SK-N-SH (cell line): ENCODE data around the gene CD244. TPM values are rescaled to one million over a fixed set of nuclear protein-coding genes. Genes with fewer than 3 reads are reported as not detected.

Experiments used
- CTCF ChIA-PET: fragments of 300-600, 350-600 bp; formaldehyde crosslinking; extraction: SDS; loops from one replicate; lab custom pipeline; 2021; lab: Yijun Ruan, JAX
- POLR2A ChIA-PET: fragments of 350-600 bp; sonication (Branson Sonifier 250); formaldehyde crosslinking; extraction: SDS; loops from one replicate; lab custom pipeline; 2020; ENCODE audit warnings: antibody characterized with exemption, inconsistent platforms; lab: Yijun Ruan, JAX
- DNase-seq: peaks from one replicate; pipeline ENCODE4 v3.0.0; 2012
- H2AFZ ChIP-seq: fragments of 200-600 bp; sonication (generic); 2 replicates; pipeline ENCODE4 v1.8.1; 2016; ENCODE audit warnings: antibody characterized with exemption, mild to moderate bottlenecking, low read depth
- H3F3A ChIP-seq: fragments of 200-600 bp; sonication (generic); replicated peaks from 2 replicates; pipeline ENCODE3; 2016; ENCODE audit warnings: antibody characterized with exemption, mild to moderate bottlenecking; ENCODE audit not compliant: insufficient read depth
- H3K27ac ChIP-seq, 2 experiments: fragments of 200-500 bp in 1 of 2; fragments of 200-600 bp in 1 of 2; sonication (Bioruptor generic) in 1 of 2; sonication (generic), shearing (Covaris generic) in 1 of 2; 2 replicates each; pipeline versions ENCODE4 v1.5.1 to v1.6.1; 2014 to 2016; ENCODE audit warnings: low read depth in 2 of 2, inconsistent platforms in 1 of 2, low read length in 1 of 2, mild to moderate bottlenecking in 1 of 2, mixed read lengths in 1 of 2
- H3K27me3 ChIP-seq: fragments of 200-600 bp; sonication (generic), shearing (Covaris generic); 2 replicates; pipeline ENCODE4 v1.6.1; 2016; ENCODE audit warnings: mixed run types; ENCODE audit not compliant: insufficient read depth
- H3K36me3 ChIP-seq, 2 experiments: fragments of 200-500 bp in 1 of 2; fragments of 200-600 bp in 1 of 2; sonication (Bioruptor generic) in 1 of 2; sonication (generic) in 1 of 2; replicated peaks in 1 of 2; 2 replicates each; pipeline versions ENCODE3 to v1.5.1; 2014 to 2016; ENCODE audit warnings: low read length in 1 of 2, mild to moderate bottlenecking in 1 of 2; ENCODE audit not compliant: insufficient read depth in 2 of 2, control insufficient read depth in 1 of 2
- H3K4me1 ChIP-seq, 2 experiments: fragments of 200-500 bp in 1 of 2; fragments of 200-600 bp in 1 of 2; sonication (Bioruptor generic) in 1 of 2; sonication (generic), shearing (Covaris generic) in 1 of 2; 2 replicates each; pipeline versions ENCODE4 v1.5.1 to v1.6.1; 2014 to 2016; ENCODE audit warnings: low read depth in 1 of 2, low read length in 1 of 2, mixed run types in 1 of 2; ENCODE audit not compliant: insufficient read depth in 2 of 2, control insufficient read depth in 1 of 2
- H3K4me2 ChIP-seq: fragments of 200-600 bp; sonication (generic), shearing (Covaris generic); 2 replicates; pipeline ENCODE4 v1.6.1; 2017; ENCODE audit warnings: mixed run types
- H3K4me3 ChIP-seq, 2 experiments: fragments of 200-500 bp in 1 of 2; fragments of 200-600 bp in 1 of 2; sonication (Bioruptor generic) in 1 of 2; sonication (generic), shearing (Covaris generic) in 1 of 2; 2 replicates each; pipeline versions ENCODE4 v1.5.1 to v1.8.1; 2014 to 2016; ENCODE audit warnings: low read depth in 2 of 2, inconsistent platforms in 1 of 2, low read length in 1 of 2, mild to moderate bottlenecking in 1 of 2, mixed read lengths in 1 of 2, moderate library complexity in 1 of 2
- H3K79me2 ChIP-seq: fragments of 200-600 bp; sonication (generic); 2 replicates; pipeline ENCODE4 v1.8.1; 2017; ENCODE audit warnings: mild to moderate bottlenecking; ENCODE audit not compliant: insufficient read depth
- H3K9ac ChIP-seq: fragments of 200-600 bp; sonication (generic); 2 replicates; pipeline ENCODE4 v1.6.1; 2017; ENCODE audit warnings: mixed run types
- H3K9me2 ChIP-seq: fragments of 200-600 bp; sonication (generic); 2 replicates; pipeline ENCODE4 v1.6.1; 2017; ENCODE audit warnings: mixed run types
- H3K9me3 ChIP-seq: fragments of 200-600 bp; sonication (generic); 2 replicates; pipeline ENCODE4 v1.6.1; 2017; ENCODE audit warnings: mixed run types, mild to moderate bottlenecking, moderate library complexity
- H4K20me1 ChIP-seq: fragments of 200-600 bp; sonication (generic); 2 replicates; pipeline ENCODE4 v1.6.1; 2017; ENCODE audit warnings: mild to moderate bottlenecking, mixed run types; ENCODE audit not compliant: insufficient read depth
- NFIC ChIP-seq: IDR thresholded peaks from 2 replicates; pipeline ENCODE4 v1.4.0; 2012; ENCODE audit warnings: borderline replicate concordance
- WGBS: methylation state at CpG from one replicate; pipeline ENCODE4 v1.1.6; 2017; ENCODE audit warnings: low lambda C conversion rate; 5-methylcytosine and 5-hydroxymethylcytosine counted together
- polyA plus RNA-seq, 3 experiments: library from polyadenylated mRNA; depleted of rRNA; stranded (reverse); fragments of >200 nt; gene quantifications; 2 replicates each; pipeline ENCODE4 v1.2.3, GENCODE V29; 2012
- TF ChIP-seq, protein P1 (sequence below): fragments of 200-600 bp; sonication (generic); IDR thresholded peaks from 2 replicates; pipeline ENCODE4 v1.6.1; 2017; ENCODE audit warnings: antibody characterized with exemption, mild to moderate bottlenecking, moderate library complexity

CD244 gene
- polyA plus RNA-seq, 1 of the 3 experiments (the other 2 are of a cell fraction), result not detected

DNA sequence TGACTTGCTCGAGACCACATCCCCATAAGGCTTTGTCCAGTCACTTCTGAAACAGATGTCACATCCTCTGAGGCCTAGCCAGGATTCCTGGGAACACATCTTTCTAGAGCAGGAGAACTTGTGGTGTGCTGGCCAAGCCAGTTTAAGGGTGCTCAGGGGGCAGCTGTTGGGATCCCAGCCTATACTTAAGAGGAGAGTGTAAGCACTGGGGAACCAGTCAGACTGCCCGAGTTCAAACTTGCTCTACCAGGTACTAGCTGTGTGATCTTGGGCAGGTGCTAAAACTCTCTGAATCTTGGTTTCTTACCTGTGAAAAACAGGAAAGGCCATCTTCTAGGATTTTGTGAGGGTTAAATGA, 82.3 kb downstream of the CD244 start:
- CTCF ChIA-PET, result interaction anchor here (0.8 to 1.4 kb wide), 2 partner anchors 16 to 318 kb away, joined by 3 to 4 read pairs; partner anchors contain the start of genes KLHDC9 and LY9
- Histone ChIP-seq H3K4me2 (no peak overlapping the region), H4K20me1 (no peaks in the 10 kb centered on the region), H3K36me3 (no peaks in the 10 kb centered on the region), H3K9me3 (no peaks in the 10 kb centered on the region), H3K79me2 (no peaks in the 10 kb centered on the region), H3K9me2 (no peaks in the 10 kb centered on the region), H3K4me3 (no peak overlapping the region), H3K27me3 (no peaks in the 10 kb centered on the region), H3K9ac (no peak overlapping the region), H3F3A (no peaks in the 10 kb centered on the region), H2AFZ (no peak overlapping the region), H3K4me1 (no peaks in the 10 kb centered on the region), H3K27ac (no peak overlapping the region)
- TF ChIP-seq, protein P1, sequence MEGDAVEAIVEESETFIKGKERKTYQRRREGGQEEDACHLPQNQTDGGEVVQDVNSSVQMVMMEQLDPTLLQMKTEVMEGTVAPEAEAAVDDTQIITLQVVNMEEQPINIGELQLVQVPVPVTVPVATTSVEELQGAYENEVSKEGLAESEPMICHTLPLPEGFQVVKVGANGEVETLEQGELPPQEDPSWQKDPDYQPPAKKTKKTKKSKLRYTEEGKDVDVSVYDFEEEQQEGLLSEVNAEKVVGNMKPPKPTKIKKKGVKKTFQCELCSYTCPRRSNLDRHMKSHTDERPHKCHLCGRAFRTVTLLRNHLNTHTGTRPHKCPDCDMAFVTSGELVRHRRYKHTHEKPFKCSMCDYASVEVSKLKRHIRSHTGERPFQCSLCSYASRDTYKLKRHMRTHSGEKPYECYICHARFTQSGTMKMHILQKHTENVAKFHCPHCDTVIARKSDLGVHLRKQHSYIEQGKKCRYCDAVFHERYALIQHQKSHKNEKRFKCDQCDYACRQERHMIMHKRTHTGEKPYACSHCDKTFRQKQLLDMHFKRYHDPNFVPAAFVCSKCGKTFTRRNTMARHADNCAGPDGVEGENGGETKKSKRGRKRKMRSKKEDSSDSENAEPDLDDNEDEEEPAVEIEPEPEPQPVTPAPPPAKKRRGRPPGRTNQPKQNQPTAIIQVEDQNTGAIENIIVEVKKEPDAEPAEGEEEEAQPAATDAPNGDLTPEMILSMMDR, result 0 out of 2 replicates have a peak, but pooled peaks have one; percentile 3
- TF ChIP-seq NFIC, result no peak
- 20% methylated on average over 2 of the region's 2 CpGs for WGBS
- POLR2A ChIA-PET, result no interaction called here
- no peak for DNase-seq

Other genes with a start within 250 kb of the CD244 start
- gene SLAMF1, start 215.8 kb downstream of the CD244 start, polyA plus RNA-seq (2012; rRNA removed), result not detected in 2 replicates
- gene CD48, start 151.1 kb downstream of the CD244 start, polyA plus RNA-seq (2012; rRNA removed), result not detected in 2 replicates
- gene SLAMF7, start 123.6 kb downstream of the CD244 start, polyA plus RNA-seq (2012; rRNA removed), result not detected in 2 replicates
- gene LY9, start 66.7 kb downstream of the CD244 start, polyA plus RNA-seq (2012; rRNA removed), result not detected in 2 replicates
- gene ITLN1, start 22.3 kb upstream of the CD244 start, polyA plus RNA-seq (2012; rRNA removed), result not detected in 2 replicates
- gene ITLN2, start 91.9 kb upstream of the CD244 start, polyA plus RNA-seq (2012; rRNA removed), result not detected in 2 replicates
- 9.0 and 13.7 TPM in 2 replicates for gene F11R, start 158.3 kb upstream of the CD244 start, polyA plus RNA-seq (2012; rRNA removed)
- 80.7 and 93.9 TPM in 2 replicates for gene TSTD1, start 176.1 kb upstream of the CD244 start, polyA plus RNA-seq (2012; rRNA removed)
- gene USF1, start 183.1 kb upstream of the CD244 start, polyA plus RNA-seq (2012; rRNA removed), result 43.1 and 61.9 TPM in 2 replicates
- 0.05 TPM in 1 of 2 replicates, not detected in the other for gene ARHGAP30, start 207.0 kb upstream of the CD244 start, polyA plus RNA-seq (2012; rRNA removed)
- gene NECTIN4, start 226.7 kb upstream of the CD244 start, polyA plus RNA-seq (2012; rRNA removed), result 0.59 and 1.9 TPM in 2 replicates
- gene KLHDC9, start 235.5 kb upstream of the CD244 start, polyA plus RNA-seq (2012; rRNA removed), result 4.4 and 4.7 TPM in 2 replicates